IPS-NIHi7 (cell line): ENCODE measurements around the gene C12orf75.

ENCODE experiments used
- DNase-seq: peaks from one replicate; pipeline ENCODE4 v3.0.0; 2012; ENCODE audit warnings: mixed read lengths; ENCODE audit errors: extremely low spot score

The C12orf75 gene

DNA sequence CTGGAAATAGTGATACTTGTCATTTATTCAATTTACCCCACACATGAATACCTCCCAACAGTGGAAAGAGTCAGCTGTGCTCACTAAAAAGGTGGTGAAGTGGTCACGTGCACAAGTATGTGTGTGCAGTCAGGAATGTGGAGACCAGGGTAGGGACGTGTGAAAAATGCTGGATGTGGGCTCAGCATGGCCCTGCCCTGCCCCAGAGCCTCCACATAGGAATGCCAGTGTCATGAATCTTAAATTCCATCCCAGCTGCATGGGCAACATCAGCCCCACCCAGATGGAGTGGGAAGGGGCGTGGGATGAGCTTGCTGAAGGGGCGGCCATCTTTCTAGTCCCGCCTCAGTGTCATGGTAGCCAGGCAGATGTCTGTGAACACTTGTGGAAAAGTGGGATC is 87.7 kb downstream of the C12orf75 start:
- DNase-seq = no peak

GRCh38 chr12:105418821-105419291 is 88.4 kb downstream of the C12orf75 start:
- DNase-seq = peak; percentile 33

- DNase-seq = no peak
Observed at GRCh38 chr12:105419606-105420005, 89.1 kb downstream of the C12orf75 start.

- DNase-seq = no peak
Observed at GRCh38 chr12:105420046-105420445, 89.6 kb downstream of the C12orf75 start.

GRCh38 chr12:105420659-105421240 is 90.3 kb downstream of the C12orf75 start:
- peak; percentile 76 for DNase-seq
